BJ (cell line): ENCODE data around the gene CNTN1. TPM values are rescaled to one million over a fixed set of nuclear protein-coding genes. Genes with fewer than 3 reads are reported as not detected.

ENCODE experiments used
- CTCF ChIA-PET: fragments of 350-600 bp; formaldehyde crosslinking; extraction: SDS; loops from one replicate; lab custom pipeline; 2021; ENCODE audit warnings: antibody characterized with exemption, inconsistent platforms; lab: Yijun Ruan, JAX
- POLR2A ChIA-PET: fragments of 300-600 bp; sonication (Branson Sonifier 250); formaldehyde crosslinking; extraction: SDS; loops from one replicate; lab custom pipeline; 2021; ENCODE audit warnings: antibody characterized with exemption; lab: Charles Lee
- DNase-seq: peaks from one replicate; pipeline ENCODE4 v3.0.0-alpha.2; 2011; ENCODE audit warnings: low read depth
- H3K27me3 ChIP-seq: 2 replicates; pipeline ENCODE4 v1.6.0; 2011; ENCODE audit warnings: low read length; ENCODE audit not compliant: control insufficient read depth, insufficient read depth
- H3K36me3 ChIP-seq: 2 replicates; pipeline ENCODE4 v1.5.1; 2011; ENCODE audit warnings: low read length; ENCODE audit not compliant: control insufficient read depth, insufficient read depth
- H3K4me3 ChIP-seq: 2 replicates; pipeline ENCODE4 v1.5.1; 2011; ENCODE audit warnings: low read depth, mild to moderate bottlenecking, control low read depth, low read length
- polyA plus RNA-seq: library from polyadenylated mRNA; depleted of rRNA; stranded (reverse); fragments of >200 nt; gene quantifications from 2 replicates; pipeline ENCODE4 v1.2.3, GENCODE V29; 2011
- TF ChIP-seq, protein P1 (sequence below): IDR thresholded peaks from 2 replicates; pipeline ENCODE4 v1.5.1; 2011; ENCODE audit warnings: low read depth, mild to moderate bottlenecking, control low read depth, inconsistent platforms, low read length, moderate library complexity; ENCODE audit not compliant: insufficient read depth

Gene CNTN1
- polyA plus RNA-seq, 1 experiment: 0.40 TPM

DNA sequence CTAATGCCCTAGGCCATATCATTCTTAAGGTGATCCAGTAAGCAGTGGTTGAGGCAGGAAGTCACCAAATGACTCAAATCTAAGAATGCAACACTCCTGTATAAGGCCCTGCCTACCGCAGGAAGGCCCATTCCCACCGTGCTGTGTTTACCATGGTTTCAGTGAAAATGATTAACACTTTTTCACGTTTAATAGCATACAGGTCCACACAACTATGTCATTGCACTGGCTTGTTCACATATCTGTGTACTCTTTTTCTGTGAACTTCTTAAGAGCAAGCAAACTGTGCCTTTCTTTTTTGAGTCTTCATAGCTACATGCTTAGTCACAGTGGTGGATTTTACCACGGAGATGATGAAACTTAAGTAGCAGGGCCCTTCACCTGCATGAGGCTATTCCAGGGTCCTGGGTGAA lies 214.9 kb downstream of the CNTN1 start:
- H3K27me3 ChIP-seq: no peaks in the 10 kb centered on the region
- H3K36me3 ChIP-seq: no peaks in the 10 kb centered on the region
- ChIA-PET CTCF (no interaction called here), POLR2A (no interaction called here)
- TF ChIP-seq, protein P1, sequence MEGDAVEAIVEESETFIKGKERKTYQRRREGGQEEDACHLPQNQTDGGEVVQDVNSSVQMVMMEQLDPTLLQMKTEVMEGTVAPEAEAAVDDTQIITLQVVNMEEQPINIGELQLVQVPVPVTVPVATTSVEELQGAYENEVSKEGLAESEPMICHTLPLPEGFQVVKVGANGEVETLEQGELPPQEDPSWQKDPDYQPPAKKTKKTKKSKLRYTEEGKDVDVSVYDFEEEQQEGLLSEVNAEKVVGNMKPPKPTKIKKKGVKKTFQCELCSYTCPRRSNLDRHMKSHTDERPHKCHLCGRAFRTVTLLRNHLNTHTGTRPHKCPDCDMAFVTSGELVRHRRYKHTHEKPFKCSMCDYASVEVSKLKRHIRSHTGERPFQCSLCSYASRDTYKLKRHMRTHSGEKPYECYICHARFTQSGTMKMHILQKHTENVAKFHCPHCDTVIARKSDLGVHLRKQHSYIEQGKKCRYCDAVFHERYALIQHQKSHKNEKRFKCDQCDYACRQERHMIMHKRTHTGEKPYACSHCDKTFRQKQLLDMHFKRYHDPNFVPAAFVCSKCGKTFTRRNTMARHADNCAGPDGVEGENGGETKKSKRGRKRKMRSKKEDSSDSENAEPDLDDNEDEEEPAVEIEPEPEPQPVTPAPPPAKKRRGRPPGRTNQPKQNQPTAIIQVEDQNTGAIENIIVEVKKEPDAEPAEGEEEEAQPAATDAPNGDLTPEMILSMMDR: no peak
- no peak overlapping the region for H3K4me3 ChIP-seq
- no peak for DNase-seq

DNA sequence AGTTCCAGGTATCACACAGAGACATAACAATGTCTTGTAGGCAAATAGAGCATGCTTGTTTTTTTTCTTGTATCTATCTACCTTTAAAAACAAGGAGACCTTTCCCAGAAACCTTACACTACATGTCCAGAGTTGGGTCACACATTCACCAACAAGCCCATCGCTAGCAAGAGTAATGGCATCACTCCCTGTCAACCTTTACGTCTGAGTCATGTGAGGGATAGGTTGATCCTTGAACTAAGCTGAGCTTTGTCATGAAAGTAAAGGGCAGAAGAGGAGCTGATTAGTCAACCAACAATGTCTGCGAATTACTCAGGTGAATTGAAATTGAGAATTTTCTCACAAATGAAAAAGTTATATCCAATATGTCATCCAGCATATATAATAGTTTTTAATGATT lies 219.4 kb downstream of the CNTN1 start:
- ChIA-PET CTCF (interaction anchor here (0.7 kb wide), 1 partner anchor 10 kb away, joined by 3 read pairs; no protein-coding TSS in a partner anchor), POLR2A (no interaction called here)
- no peak for DNase-seq
- Histone ChIP-seq H3K4me3 (no peak overlapping the region), H3K27me3 (no peaks in the 10 kb centered on the region), H3K36me3 (no peaks in the 10 kb centered on the region)
- TF ChIP-seq, protein P1: no peak

DNA sequence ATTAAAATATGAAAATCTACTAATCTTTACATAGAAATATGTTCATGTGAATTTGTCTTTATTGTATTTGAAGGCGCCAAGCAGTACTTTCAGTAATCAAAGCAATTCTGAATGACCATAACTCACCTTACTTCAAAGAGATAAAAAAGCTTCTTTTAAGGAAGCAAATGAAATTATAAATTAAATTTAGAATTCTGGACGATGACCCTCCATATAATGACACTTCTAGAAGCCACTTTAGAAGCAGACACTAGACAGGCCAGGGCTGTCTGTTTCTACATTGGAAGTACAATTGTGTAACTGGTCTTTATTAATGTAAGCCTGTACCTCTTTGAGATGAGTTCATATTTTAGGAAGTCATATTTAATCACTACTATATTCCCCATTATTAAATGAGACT lies 222.9 kb downstream of the CNTN1 start:
- H3K4me3 ChIP-seq: no peak overlapping the region
- POLR2A ChIA-PET: no interaction called here
- DNase-seq: no peak
- TF ChIP-seq, protein P1: no peak
- CTCF ChIA-PET: no interaction called here
- H3K27me3 ChIP-seq: no peaks in the 10 kb centered on the region
- H3K36me3 ChIP-seq: no peaks in the 10 kb centered on the region

DNA sequence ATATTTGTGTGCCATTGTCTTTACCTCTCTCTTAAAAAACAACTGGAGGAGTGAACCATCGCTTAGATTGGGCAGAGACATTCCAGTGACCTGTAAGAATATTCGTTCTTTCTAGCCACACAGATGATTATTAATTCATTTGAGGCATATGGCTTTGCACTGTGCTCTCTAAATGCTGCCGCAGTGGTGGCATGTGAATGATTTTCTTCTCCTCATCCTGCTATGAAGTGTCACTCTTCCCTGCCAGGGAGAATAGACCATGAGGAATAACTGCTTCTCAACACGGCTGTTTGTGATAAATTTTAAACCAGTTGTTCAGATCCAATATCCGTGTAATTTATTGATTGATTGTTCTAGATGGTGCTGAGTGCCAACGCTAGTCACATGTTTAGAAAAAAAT lies 225.3 kb downstream of the CNTN1 start:
- POLR2A ChIA-PET: no interaction called here
- TF ChIP-seq, protein P1: no peak
- no peak for DNase-seq
- H3K27me3 ChIP-seq: no peaks in the 10 kb centered on the region
- no peaks in the 10 kb centered on the region for H3K36me3 ChIP-seq
- CTCF ChIA-PET: no interaction called here
- no peak overlapping the region for H3K4me3 ChIP-seq

DNA sequence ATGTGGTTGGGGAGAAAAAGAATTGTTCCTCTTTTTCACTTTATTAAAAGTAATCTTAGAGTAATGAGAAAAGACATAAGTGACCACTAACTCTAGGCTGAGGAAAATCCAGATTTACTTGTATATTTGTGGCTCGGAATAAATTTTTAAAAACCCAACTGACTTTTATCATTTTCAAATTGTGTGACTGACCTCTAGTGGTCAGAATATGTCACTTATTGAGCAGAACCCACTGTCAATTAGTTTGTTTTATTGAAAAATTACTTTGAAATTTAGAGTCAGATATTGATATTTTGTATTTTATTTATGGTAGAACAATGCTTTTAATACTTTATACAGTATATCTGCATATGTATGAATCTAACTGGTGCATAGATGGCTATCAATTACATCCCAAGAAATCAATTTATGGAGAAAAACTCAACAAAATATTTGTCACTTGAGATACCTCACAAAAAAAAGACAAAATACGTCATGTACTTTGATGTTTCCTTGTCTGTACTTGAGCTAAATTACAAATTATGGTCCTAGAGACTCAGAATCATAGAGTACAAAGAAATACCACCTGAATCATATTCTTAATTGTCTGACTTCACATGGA lies 229.4 kb downstream of the CNTN1 start:
- POLR2A ChIA-PET: no interaction called here

More for the DNA sequence above, 229.4 kb downstream of the CNTN1 start:
- no peak for DNase-seq
- H3K36me3 ChIP-seq: no peaks in the 10 kb centered on the region
- H3K27me3 ChIP-seq: no peaks in the 10 kb centered on the region
- no peak overlapping the region for H3K4me3 ChIP-seq
- CTCF ChIA-PET: interaction anchor here (0.7 to 1.4 kb wide), 4 partner anchors 19 to 780 kb away, joined by 3 read pairs; no protein-coding TSS in a partner anchor
- TF ChIP-seq, protein P1: peak; percentile 56
